ENCODE results near the gene APOH. TPM values are rescaled to one million over a fixed set of nuclear protein-coding genes. Genes with fewer than 3 reads are reported as not detected.

Gene APOH
- total and polyA plus RNA-seq, 2 of the 13 experiments (the other 11 are each of a cell fraction or from before 2014, with no cell fraction given), result 4,846 to 5,748 TPM

GRCh38 chr17:66191593-66192377 is 37.4 kb downstream of the APOH start, which contains the start of gene CEP112 (continued):
- TF ChIP-seq HMGXB4 (CRISPR knock-in tag; IDR thresholded peaks at IDR 0.05; ENCODE audit: borderline replicate concordance in 1 of 2, low read depth in 1 of 2) (peak; percentile 71 to 83; a peak in 3 of 4 replicates), ZNF264 (CRISPR knock-in tag; IDR thresholded peaks at IDR 0.05) (no peak), KLF6 (CRISPR knock-in tag; IDR thresholded peaks at IDR 0.05) (0 out of 2 replicates have a peak, but pooled peaks have one; percentile 14), BCL3 (CRISPR knock-in tag; IDR thresholded peaks at IDR 0.05) (no peak; the same call in 1 of the 2 replicates), YEATS4 (CRISPR knock-in tag; IDR thresholded peaks at IDR 0.05; ENCODE audit: borderline replicate concordance) (peak; percentile 74), PAXIP1 (CRISPR knock-in tag; conservative IDR thresholded peaks at IDR 0.05) (peak; percentile 69; the same call in 1 of the 2 replicates), ZSCAN31 (CRISPR knock-in tag; IDR thresholded peaks at IDR 0.05; ENCODE audit: low read depth) (peak; percentile 67; the same call in 1 of the 2 replicates), ZNF790 (CRISPR knock-in tag; IDR thresholded peaks at IDR 0.05; ENCODE audit: borderline replicate concordance) (peak; percentile 75; the same call in 1 of the 2 replicates), ZNF501 (CRISPR knock-in tag; IDR thresholded peaks at IDR 0.05) (peak; percentile 62; the same call in 1 of the 2 replicates), PBX3 (CRISPR knock-in tag; IDR thresholded peaks at IDR 0.05; ENCODE audit: borderline replicate concordance) (no peak), SMAD3 (CRISPR knock-in tag; IDR thresholded peaks at IDR 0.05) (0 out of 2 replicates have a peak, but pooled peaks have one; percentile 28), SETDB1 (CRISPR knock-in tag; IDR thresholded peaks at IDR 0.05; ENCODE audit: borderline replicate concordance) (no peak), MBD4 (IDR thresholded peaks at IDR 0.05; ENCODE audit: borderline replicate concordance, low read length) (no peak), TAF1 (CRISPR knock-in tag; IDR thresholded peaks at IDR 0.05) (no peak), NR2F6 (IDR thresholded peaks at IDR 0.05) (no peak), NR2F6 (CRISPR knock-in tag; IDR thresholded peaks at IDR 0.05) (0 out of 2 replicates have a peak, but pooled peaks have one; percentile 21), PLRG1 (conservative IDR thresholded peaks at IDR 0.05) (no peak), NR3C1 (CRISPR knock-in tag; IDR thresholded peaks at IDR 0.05) (no peak), MBNL3 (CRISPR knock-in tag; conservative IDR thresholded peaks at IDR 0.05) (no peak), NRL (CRISPR knock-in tag; IDR thresholded peaks at IDR 0.05; ENCODE audit: borderline replicate concordance) (peak; percentile 71)
- TF ChIP-seq, protein P1, sequence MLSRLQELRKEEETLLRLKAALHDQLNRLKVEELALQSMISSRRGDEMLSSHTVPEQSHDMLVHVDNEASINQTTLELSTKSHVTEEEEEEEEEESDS (CRISPR knock-in tag; IDR thresholded peaks at IDR 0.05; ENCODE audit: borderline replicate concordance), result peak; percentile 48; the same call in 1 of the 2 replicates

All from HepG2 (cell line).